CD1c-positive myeloid dendritic cell (primary cell): ENCODE data around the gene ULK4.
"Not testable (repeated sequence)": the region's sequence is repeated elsewhere in the genome, so short reads cannot be mapped to it uniquely, and the experiment has no call there.

Source experiments
- DNase-seq: peaks from one replicate; pipeline ENCODE4 v3.0.0-alpha.2; 2016; ENCODE audit errors: extremely low spot score

ULK4 gene

GRCh38 chr3:41647730-41648129 lies 314.2 kb downstream of the ULK4 start:
- DNase-seq, result not testable (repeated sequence)

GRCh38 chr3:41640076-41640475 lies 321.8 kb downstream of the ULK4 start:
- no peak for DNase-seq

GRCh38 chr3:41638381-41638780 lies 323.5 kb downstream of the ULK4 start:
- no peak for DNase-seq

GRCh38 chr3:41632700-41633099 lies 329.2 kb downstream of the ULK4 start:
- DNase-seq, result no peak

- no peak for DNase-seq
These were observed 331.2 kb downstream of the ULK4 start for GRCh38 chr3:41630708-41631107.

- no peak for DNase-seq
These were observed 331.9 kb downstream of the ULK4 start for GRCh38 chr3:41629986-41630385.

- DNase-seq, result no peak
These were observed 332.8 kb downstream of the ULK4 start for GRCh38 chr3:41629072-41629471.

GRCh38 chr3:41627477-41628087 lies 334.3 kb downstream of the ULK4 start:
- no peak for DNase-seq

- no peak for DNase-seq
These were observed 349.1 kb downstream of the ULK4 start for GRCh38 chr3:41612853-41613252.

- no peak for DNase-seq
These were observed 350.9 kb downstream of the ULK4 start for GRCh38 chr3:41611008-41611407.

- no peak for DNase-seq
These were observed 353.6 kb downstream of the ULK4 start for GRCh38 chr3:41608347-41608746.

- DNase-seq, result no peak
These were observed 358.1 kb downstream of the ULK4 start for GRCh38 chr3:41603807-41604206.

- no peak for DNase-seq
These were observed 359.8 kb downstream of the ULK4 start for GRCh38 chr3:41602121-41602520.

- no peak for DNase-seq
These were observed 360.4 kb downstream of the ULK4 start for GRCh38 chr3:41601404-41601987.

GRCh38 chr3:41600616-41601015 lies 361.3 kb downstream of the ULK4 start:
- DNase-seq, result no peak

GRCh38 chr3:41599127-41599484 lies 362.8 kb downstream of the ULK4 start:
- DNase-seq, result no peak

GRCh38 chr3:41598402-41599126 lies 363.3 kb downstream of the ULK4 start:
- no peak for DNase-seq

- DNase-seq, result no peak
These were observed 368.1 kb downstream of the ULK4 start for GRCh38 chr3:41593774-41594173.

GRCh38 chr3:41592753-41593510 lies 369.0 kb downstream of the ULK4 start:
- no peak for DNase-seq

GRCh38 chr3:41583014-41583413 lies 378.9 kb downstream of the ULK4 start:
- no peak for DNase-seq

- DNase-seq, result no peak
These were observed 380.2 kb downstream of the ULK4 start for GRCh38 chr3:41581700-41582099.

- no peak for DNase-seq
These were observed 381.5 kb downstream of the ULK4 start for GRCh38 chr3:41580274-41580959.
